Fibroblast of skin of left quadriceps (primary cell): ENCODE measurements around the gene EFHC2.
"Not testable (repeated sequence)": the region's sequence is repeated elsewhere in the genome, so short reads cannot be mapped to it uniquely, and the experiment has no call there.

Source experiments
- DNase-seq, 2 experiments: peaks; one replicate each; pipeline ENCODE4 v3.0.0-alpha.2; 2013; ENCODE audit warnings: low read depth in 2 of 2

Gene EFHC2

DNA sequence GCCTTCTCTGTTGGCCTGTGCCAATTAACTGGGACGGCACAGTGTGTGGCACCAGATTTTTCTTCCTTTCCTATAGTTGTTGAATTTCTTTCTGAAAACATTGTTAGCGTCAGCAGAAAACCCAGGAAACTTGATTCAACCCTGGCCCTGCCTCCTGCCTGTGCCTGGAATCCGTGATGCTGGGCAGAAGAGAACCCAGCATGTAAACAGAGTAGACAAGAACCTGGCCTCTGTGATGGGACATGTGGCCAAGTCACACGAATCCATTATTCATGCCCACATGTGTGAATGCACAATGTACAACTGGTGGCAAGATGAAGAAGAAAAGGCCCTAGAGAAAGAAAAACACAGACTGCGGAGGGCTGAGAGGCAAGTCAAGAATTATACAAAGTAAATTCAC, 111.4 kb downstream of the EFHC2 start:
- DNase-seq = no peak

- DNase-seq = no peak
Measured at GRCh38 chrX:44228621-44229020, 114.9 kb downstream of the EFHC2 start.

GRCh38 chrX:44227991-44228390, 115.5 kb downstream of the EFHC2 start:
- DNase-seq = no peak

GRCh38 chrX:44225667-44226066, 117.8 kb downstream of the EFHC2 start:
- no peak for DNase-seq

GRCh38 chrX:44224760-44225159, 118.7 kb downstream of the EFHC2 start:
- DNase-seq = no peak

GRCh38 chrX:44223150-44223549, 120.3 kb downstream of the EFHC2 start:
- peak; percentile 10 to 20 for DNase-seq

GRCh38 chrX:44218465-44218864, 125.0 kb downstream of the EFHC2 start:
- no peak for DNase-seq

- no peak for DNase-seq
Measured at GRCh38 chrX:44216171-44216570, 127.3 kb downstream of the EFHC2 start.

GRCh38 chrX:44203791-44204190, 139.7 kb downstream of the EFHC2 start:
- no peak for DNase-seq

- no peak for DNase-seq
Measured at GRCh38 chrX:44202596-44202995, 140.9 kb downstream of the EFHC2 start.

- DNase-seq = no peak
Measured at GRCh38 chrX:44189116-44189515, 154.4 kb downstream of the EFHC2 start.

- DNase-seq = not testable (repeated sequence)
Measured at GRCh38 chrX:44187915-44188314, 155.6 kb downstream of the EFHC2 start.

GRCh38 chrX:44183329-44183728, 160.1 kb downstream of the EFHC2 start:
- no peak for DNase-seq

GRCh38 chrX:44178274-44179053, 165.0 kb downstream of the EFHC2 start:
- DNase-seq = no peak

DNA sequence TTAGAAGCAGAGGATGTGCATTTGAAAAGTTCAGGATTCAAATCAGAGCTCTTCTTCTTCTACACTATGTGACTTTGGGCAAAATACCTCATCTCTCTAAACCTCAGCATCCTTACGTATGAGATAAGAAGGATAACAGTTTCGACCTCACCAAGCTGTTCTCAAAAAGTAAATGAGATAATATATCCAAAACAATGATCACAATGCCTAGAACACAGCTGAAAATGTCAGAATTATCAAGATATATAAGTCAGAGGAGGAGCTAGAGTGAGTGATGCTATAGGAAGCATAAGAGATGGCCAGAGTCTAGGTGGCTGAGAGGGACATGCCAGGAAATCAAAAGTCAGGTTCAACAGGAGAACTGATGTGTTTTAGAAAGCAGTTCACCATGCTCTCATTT, 168.0 kb downstream of the EFHC2 start:
- DNase-seq = no peak

DNA sequence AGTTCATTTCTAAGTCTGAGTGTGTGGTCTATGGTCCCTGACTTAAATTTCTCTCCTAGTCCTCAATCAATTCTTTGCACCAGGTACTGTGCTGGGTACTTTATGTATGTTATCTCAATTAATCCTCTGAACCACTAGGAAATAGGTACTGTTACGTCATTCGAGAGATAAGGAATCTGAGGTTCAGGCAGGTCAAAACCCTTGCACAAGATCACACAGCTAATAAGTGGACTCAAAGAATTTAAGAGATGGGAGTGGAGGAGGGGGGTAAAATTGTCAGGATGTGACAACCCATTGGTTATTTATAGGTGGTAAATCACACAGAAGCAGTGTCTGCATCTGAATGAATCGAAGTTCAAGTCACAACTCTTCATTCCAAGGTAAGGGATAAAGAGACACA, 169.4 kb downstream of the EFHC2 start:
- DNase-seq = no peak

- DNase-seq = no peak
Measured at GRCh38 chrX:44173219-44173618, 170.3 kb downstream of the EFHC2 start.

GRCh38 chrX:44167116-44167515, 176.4 kb downstream of the EFHC2 start:
- no peak for DNase-seq

GRCh38 chrX:44162964-44163475, 180.5 kb downstream of the EFHC2 start:
- no peak for DNase-seq

DNA sequence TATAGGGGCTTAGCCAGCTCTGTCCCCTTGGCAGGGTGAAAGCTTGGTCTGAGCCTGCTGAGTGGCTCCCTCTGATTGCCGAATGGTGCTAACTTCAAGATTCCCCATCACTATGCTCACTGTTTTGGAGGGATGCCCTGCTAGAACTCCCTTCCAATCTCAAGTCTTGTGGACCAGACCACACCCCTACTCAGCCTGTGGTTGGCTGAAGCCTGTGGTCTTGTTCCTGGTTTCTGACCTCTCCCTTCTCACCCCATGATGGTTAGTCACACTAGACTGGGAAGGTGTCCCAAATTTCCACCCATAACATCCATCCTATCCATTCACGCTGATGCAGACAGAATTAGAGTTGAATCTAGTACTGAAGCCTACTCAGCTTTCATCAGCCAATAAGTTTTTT, 185.6 kb downstream of the EFHC2 start:
- DNase-seq = no peak

GRCh38 chrX:44157283-44157682, 186.2 kb downstream of the EFHC2 start:
- DNase-seq = no peak

GRCh38 chrX:44156726-44157125, 186.7 kb downstream of the EFHC2 start:
- no peak for DNase-seq

GRCh38 chrX:44155126-44155525, 188.3 kb downstream of the EFHC2 start:
- no peak for DNase-seq

- no peak for DNase-seq
Measured at GRCh38 chrX:44152852-44153251, 190.6 kb downstream of the EFHC2 start.
